ENCODE data around the gene HS3ST4.
"Not testable (repeated sequence)": the region's sequence is repeated elsewhere in the genome, so short reads cannot be mapped to it uniquely, and the experiment has no call there.

Gene HS3ST4

GRCh38 chr16:25996052-25996451 is 304.3 kb downstream of the HS3ST4 start:
- no peak for DNase-seq (ENCODE audit: low read depth)

- no peak for DNase-seq (ENCODE audit: low read depth)
Observed at GRCh38 chr16:26005336-26005735, 313.6 kb downstream of the HS3ST4 start.

- no peak for DNase-seq (ENCODE audit: low read depth)
Observed at GRCh38 chr16:26012376-26012775, 320.6 kb downstream of the HS3ST4 start.

- no peak for DNase-seq (ENCODE audit: low read depth)
Observed at GRCh38 chr16:26015776-26016175, 324.0 kb downstream of the HS3ST4 start.

GRCh38 chr16:26016989-26017388 is 325.2 kb downstream of the HS3ST4 start:
- DNase-seq (ENCODE audit: low read depth) = no peak

- no peak for DNase-seq (ENCODE audit: low read depth)
Observed at GRCh38 chr16:26019381-26020242, 327.9 kb downstream of the HS3ST4 start.

- DNase-seq (ENCODE audit: low read depth) = no peak
Observed at GRCh38 chr16:26026709-26027450, 335.1 kb downstream of the HS3ST4 start.

- no peak for DNase-seq (ENCODE audit: low read depth)
Observed at GRCh38 chr16:26031286-26031685, 339.5 kb downstream of the HS3ST4 start.

- DNase-seq (ENCODE audit: low read depth) = not testable (repeated sequence)
Observed at GRCh38 chr16:26032661-26033060, 340.9 kb downstream of the HS3ST4 start.

GRCh38 chr16:26041952-26042668 is 350.4 kb downstream of the HS3ST4 start:
- DNase-seq (ENCODE audit: low read depth) = no peak

GRCh38 chr16:26050472-26050871 is 358.7 kb downstream of the HS3ST4 start:
- DNase-seq (ENCODE audit: low read depth) = no peak

GRCh38 chr16:26051063-26051462 is 359.3 kb downstream of the HS3ST4 start:
- no peak for DNase-seq (ENCODE audit: low read depth)

GRCh38 chr16:26053889-26054288 is 362.1 kb downstream of the HS3ST4 start:
- no peak for DNase-seq (ENCODE audit: low read depth)

- DNase-seq (ENCODE audit: low read depth) = no peak
Observed at GRCh38 chr16:26058326-26058725, 366.6 kb downstream of the HS3ST4 start.

GRCh38 chr16:26070302-26071100 is 378.7 kb downstream of the HS3ST4 start:
- no peak for DNase-seq (ENCODE audit: low read depth)

GRCh38 chr16:26071101-26071866 is 379.5 kb downstream of the HS3ST4 start:
- no peak for DNase-seq (ENCODE audit: low read depth)

- no peak for DNase-seq (ENCODE audit: low read depth)
Observed at GRCh38 chr16:26078716-26079355, 387.1 kb downstream of the HS3ST4 start.

- DNase-seq (ENCODE audit: low read depth) = no peak
Observed at GRCh38 chr16:26087091-26087490, 395.3 kb downstream of the HS3ST4 start.

- no peak for DNase-seq (ENCODE audit: low read depth)
Observed at GRCh38 chr16:26091511-26091910, 399.8 kb downstream of the HS3ST4 start.

- not testable (repeated sequence) for DNase-seq (ENCODE audit: low read depth)
Observed at GRCh38 chr16:26098206-26098605, 406.4 kb downstream of the HS3ST4 start.

All from stimulated activated CD8-positive, alpha-beta memory T cell treated with anti-CD3 and anti-CD28 coated beads, Interleukin-12 subunit alpha, Interleukin-12 subunit beta, amount 100 ng/mL, for 1 hour (primary cell).